HG03354 (cell line): ENCODE measurements around the gene HAT1.
"Not testable (repeated sequence)": the region's sequence is repeated elsewhere in the genome, so short reads cannot be mapped to it uniquely, and the experiment has no call there.

Experiments used
- ATAC-seq: cut with Tn5 transposase; IDR thresholded peaks from one replicate; pipeline ENCODE4 v1.9.1; 2021; ENCODE audit warnings: mild to moderate bottlenecking; ENCODE audit not compliant: unreplicated experiment, poor library complexity, severe bottlenecking

HAT1 gene, protein sequence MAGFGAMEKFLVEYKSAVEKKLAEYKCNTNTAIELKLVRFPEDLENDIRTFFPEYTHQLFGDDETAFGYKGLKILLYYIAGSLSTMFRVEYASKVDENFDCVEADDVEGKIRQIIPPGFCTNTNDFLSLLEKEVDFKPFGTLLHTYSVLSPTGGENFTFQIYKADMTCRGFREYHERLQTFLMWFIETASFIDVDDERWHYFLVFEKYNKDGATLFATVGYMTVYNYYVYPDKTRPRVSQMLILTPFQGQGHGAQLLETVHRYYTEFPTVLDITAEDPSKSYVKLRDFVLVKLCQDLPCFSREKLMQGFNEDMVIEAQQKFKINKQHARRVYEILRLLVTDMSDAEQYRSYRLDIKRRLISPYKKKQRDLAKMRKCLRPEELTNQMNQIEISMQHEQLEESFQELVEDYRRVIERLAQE

DNA sequence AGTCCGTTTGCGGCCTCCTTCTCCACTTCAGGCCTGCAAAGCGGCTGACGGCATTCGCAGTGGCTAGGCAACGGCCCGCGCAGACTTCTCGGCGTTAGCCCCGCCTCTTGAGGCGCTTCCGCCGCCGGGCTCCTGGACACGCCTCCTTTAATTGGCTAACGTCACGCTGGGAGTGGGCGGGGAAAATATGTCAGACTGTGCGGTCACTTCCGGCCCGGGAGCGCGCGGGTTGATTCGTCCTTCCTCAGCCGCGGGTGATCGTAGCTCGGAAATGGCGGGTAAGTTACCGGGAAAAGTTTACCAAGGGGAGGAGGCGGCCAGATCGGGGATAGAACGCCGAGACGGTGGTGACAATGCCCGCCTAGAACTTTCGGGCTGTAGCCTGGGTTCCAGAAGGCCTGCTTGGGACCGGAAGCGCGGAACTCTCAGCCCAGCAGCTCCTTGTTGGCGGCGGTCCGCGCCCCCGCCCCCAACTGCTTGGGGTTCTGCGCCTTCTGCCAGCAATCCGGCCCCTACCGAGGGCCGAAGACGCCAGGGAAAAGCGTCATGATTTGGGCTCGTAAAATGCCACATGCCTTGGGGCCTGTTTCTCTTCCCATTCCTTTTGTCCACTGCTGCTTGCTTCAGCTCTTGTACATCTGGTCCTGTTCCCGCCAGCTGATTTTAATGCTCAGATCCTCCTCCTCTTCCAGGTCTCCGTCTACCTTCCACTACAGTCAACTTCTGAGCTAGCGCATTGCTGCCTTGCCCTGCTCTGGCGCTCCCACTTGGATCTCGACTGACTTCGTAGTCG is at the start of gene HAT1:
Gene HAT1 (plus strand): TSS at position 232 of the 793 bp plus-strand sequence. CDS start 40 bp downstream, at position 272.
- peak; percentile 98 for ATAC-seq

DNA sequence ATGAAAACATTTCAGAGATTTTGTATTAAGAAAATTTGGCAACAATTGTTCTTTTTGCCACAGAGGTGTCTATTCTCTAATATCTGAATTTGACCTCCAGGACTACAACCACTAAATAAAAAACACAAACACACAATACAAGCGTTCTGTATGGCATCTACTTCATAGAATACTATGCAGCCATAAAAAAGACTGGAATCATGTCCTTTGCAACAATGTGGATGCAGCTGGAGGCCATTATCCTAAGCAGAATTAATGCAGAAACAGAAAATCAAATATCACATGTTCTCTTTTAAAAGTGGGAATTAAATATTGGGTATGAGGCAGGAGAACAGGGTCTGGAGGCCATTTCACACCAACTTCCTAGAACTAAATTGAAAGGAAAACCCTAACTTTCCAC is 47.7 kb upstream of the HAT1 start:
- ATAC-seq, result no peak

DNA sequence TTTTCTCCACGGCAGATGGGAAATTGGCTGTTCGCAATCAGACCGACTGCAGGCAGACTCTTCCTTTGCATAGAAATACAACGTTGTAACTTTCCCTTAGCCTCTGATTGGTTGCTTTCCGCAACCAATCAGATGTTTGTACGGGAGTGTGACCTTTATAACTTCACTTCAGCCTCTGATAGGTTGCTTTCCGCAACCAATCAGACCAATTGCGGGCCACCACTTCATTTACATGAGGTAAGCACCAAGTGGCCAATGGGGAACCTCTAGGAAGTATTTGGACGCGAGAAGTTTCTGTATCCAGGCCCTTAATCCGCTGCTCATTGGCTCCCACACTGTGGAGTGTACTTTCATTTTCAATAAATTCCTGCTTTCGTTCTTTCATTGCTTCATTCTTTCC is 47.3 kb upstream of the HAT1 start:
- ATAC-seq, result no peak

DNA sequence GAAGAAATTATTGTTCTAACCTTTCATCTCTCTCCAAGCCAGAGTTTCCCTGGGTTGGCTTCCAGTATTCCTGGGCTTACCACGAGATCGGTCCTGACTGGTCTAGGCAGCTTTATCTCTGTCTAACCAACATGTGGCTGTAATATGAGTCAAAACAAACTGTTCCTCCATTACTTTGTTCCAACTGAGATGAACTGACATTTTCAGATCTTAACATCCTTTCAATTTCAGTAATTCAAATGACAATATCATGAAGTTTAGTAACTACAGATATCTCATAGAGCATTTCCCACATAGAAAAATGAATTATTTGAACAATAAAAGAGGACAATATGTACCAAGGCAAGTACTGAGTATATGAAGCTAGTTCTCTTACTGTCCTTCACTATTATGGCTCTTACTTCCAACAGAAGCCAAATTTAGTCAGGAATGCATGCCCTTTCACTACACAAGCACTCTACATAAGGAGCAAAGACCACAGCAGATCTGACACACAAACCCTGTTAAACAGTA is 43.7 kb upstream of the HAT1 start:
- no peak for ATAC-seq

DNA sequence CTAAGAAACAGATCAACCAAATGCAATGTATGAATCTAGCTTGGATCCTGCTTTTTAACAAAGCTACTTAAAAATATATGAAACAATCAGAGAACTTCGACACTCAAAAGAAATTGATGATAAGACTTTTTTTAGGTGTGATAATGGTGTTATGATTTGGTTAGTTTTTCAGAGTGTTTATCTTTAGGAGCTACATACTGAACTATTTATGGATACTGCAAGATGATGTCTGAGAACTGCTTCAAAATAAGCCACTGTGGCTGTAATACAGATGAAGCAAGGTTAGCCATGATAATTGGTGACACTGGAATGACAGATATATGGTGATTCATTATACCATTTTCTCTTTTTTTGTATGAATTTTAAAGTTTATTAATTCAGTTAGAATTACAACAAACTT is 42.4 kb upstream of the HAT1 start:
- ATAC-seq, result no peak

DNA sequence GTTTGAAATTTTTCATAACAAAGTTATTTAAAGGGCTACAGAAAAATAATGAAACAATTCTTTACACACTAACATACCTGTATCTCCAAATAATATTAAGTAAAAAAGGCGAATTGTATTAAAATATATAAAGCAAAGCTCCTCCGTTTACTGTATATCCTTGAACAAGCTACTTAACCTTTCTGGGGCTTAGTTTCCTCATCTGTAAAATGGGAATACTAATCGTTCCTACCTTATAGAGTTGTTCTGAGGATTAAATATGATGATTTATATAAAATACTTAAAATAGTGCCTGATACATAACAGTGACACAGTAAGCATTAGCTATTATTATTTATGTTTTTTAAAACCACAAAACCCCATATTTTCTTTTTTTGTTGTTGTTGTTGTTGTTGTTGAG is 41.5 kb upstream of the HAT1 start:
- no peak for ATAC-seq

DNA sequence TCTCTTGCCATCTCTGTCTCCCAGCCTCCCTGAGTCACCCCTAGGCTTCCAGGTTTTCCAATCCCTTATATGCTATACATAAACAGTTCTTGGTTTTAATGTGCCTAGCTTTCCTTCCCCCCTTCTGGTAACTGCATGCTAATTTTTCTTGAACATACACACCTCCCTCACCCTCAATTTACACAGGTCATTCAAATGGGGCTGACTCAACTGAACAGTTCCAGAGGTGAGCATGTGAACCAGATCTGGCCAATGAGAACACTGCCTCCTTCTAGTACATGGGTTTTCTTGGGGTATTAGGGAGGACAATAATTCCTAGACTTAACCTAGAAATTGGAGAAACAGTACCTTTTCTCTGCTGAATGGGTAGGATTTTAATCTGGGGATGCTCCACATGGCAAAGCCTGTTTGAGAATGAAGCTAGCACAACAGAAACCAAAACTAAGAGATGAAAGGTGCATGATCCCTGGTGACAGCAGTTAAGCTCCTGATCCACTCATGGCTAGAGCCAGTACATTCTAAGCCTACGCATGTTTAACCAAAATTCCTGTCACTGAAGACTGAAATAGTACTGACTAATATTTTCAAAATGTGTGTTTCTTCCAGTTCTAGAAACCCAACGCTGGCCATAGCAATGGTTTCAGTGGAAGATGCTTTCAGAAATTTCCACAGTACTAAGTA is 40.0 kb upstream of the HAT1 start:
- no peak for ATAC-seq

DNA sequence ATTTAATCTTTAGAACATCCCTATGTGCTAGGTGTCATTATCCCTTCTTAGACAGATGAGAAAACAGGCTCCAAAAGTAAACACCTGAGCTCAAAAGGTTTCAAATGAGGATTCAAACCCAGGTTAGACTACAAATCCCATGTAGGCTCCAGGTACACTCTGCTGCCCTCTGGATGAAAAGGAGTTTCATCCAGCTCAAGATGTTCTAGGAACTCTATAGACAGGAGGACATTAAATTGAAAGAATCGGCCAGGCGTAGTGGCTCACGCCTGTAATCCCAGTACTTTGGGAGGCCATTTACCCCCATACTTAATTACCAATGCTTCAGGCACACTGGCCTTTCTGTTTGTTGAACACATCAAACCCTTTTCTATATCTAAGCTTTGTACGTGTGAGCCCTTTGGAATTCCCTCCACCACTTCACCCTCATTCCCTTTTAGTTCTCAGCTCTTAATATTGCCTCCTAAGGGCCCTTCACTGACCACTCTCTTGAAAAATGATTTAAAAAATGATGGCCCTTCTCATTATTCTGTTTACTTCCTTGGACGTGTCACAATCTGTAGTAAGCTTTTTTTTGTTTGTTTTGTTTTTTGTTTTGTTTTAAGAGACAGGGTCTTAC is 38.9 kb upstream of the HAT1 start:
- ATAC-seq, result no peak

DNA sequence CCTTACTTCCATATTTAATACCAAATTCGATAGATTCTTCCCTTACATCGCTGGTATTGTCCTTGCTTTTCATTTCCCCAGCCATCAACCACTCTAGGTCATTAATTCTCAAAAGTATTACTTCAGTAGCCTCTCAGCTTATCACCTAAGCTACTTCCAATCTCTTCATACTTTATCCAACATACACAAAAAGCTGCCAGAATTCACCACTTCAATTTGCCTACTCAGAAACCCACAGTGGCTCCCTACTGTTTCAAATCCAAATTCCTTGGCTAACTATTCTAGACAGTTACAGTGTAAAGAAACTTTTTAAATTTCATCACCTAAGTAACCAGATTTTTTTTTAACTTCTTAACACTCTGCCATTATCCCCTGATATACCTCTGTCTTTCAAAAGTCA is 32.9 kb upstream of the HAT1 start:
- ATAC-seq, result no peak

- ATAC-seq, result no peak
These were observed 32.5 kb upstream of the HAT1 start for GRCh38 chr2:171889808-171890207.

GRCh38 chr2:171893196-171893823 is 29.0 kb upstream of the HAT1 start:
- ATAC-seq, result no peak

DNA sequence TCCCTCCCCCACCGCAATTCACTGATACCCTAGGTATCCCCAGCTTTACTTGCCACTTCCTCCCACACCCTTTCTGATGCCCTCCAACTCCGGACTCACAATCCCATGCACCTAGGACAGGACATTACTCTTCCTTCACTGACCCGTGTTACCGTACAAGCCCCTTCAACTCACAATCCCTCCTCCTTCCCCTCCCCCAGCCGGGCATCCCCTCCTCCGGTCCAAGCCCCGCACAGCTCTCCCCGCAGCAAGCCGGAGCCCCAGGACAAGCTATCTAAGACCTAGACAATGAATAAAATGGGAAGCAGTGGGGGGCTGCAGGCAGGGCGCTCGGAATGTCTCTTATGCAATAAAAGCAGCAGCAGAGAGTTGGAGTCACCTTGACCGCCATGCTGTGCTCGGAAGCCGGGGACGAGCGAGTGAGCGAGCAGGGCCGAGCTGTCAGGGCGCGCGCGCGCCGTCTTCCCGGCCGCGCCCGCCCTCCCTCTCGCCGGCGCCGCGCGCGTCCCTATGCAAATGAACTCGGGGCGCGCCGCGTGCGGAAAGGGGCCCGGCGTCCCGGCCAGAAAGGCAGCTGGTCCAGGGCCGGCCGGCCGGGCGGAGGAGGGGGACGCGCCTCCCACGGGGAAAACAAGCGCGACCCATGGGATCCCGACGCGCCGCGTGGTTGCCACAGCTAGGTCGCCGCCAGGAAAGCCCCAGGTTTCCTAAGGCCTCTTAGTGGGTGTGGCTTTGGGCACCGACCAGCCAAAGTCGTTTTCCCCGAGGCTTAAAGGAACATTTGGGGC is 28.2 kb upstream of the HAT1 start, which contains the start of gene SLC25A12:
Gene SLC25A12 (minus strand): TSS at position 421 of the 788 bp plus-strand sequence. CDS start 30 bp downstream, at position 391.
- ATAC-seq, result peak; percentile 94

- no peak for ATAC-seq
These were observed 27.7 kb upstream of the HAT1 start for GRCh38 chr2:171894612-171894947.

- ATAC-seq, result no peak
These were observed 26.5 kb upstream of the HAT1 start for GRCh38 chr2:171895786-171896185.

DNA sequence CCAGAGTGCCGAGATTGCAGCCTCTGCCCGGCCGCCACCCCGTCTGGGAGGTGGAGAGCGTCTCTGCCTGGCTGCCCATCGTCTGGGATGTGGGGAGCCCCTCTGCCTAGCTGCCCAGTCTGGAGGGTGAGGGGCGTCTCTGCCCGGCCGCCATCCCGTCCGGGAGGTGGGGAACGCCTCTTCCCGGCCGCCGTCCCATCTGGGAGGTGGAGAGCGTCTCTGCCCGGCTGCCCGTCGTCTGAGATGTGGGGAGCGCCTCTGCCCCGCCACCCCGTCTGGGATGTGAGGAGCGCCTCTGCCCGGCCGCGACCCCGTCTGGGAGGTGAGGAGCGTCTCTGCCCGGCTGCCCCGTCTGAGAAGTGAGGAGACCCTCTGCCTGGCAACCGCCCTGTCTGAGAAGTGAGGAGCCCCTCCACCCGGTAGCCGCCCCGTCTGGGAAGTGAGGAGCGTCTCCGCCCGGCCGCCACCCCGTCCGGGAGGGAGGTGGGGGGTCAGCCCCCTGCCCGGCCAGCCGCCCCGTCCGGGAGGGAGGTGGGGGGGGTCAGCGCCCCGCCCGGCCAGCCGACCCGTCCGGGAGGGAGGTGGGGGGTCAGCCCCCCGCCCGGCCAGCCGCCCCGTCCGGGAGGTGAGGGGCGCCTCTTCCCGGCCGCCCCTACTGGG is 22.5 kb upstream of the HAT1 start:
- not testable (repeated sequence) for ATAC-seq

DNA sequence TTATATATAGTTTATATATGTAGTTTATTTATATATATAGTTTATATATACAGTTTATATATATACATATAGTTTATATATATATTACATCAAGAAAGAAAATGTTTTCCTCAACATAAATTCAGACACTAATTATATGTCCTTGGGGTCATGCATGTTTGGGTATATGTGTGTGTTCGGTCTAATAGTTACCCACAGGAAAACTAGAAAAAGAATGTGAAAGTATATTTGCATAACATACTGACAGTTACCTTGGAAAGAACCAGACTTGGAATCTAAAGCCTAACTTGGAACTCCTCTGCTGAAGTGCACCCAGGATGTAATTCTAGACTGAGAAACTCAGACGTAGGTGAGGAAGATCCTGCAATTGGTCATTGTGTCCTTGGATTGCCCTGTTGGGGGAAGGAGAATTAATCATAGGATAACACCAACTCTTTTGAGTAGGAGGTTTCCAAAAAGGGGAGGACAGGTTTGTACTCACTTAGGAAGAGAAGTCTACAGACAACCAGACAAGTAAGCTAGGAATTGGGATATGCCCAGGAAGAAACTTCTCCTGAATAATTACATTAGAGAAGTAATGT is 19.3 kb upstream of the HAT1 start:
- no peak for ATAC-seq

GRCh38 chr2:171908235-171908634 is 14.0 kb upstream of the HAT1 start:
- ATAC-seq, result no peak

DNA sequence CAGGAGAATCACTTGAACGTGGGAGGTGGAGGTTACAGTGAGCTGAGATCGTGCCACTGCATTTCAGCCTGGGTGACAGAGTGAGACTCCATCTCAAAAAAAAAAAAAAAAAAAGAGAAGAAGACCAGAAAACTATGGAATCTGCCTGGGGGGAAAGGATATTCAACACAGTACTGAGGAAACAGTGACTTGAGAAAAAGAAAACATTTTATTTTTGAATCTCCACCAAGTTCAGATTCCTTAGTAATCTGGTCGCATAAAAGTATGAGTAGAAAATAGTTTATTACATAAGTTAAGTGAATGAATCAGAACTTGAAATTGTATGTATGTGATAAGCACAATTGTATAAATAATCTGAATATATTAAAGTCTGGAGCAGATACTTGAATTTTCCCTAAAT is 13.0 kb upstream of the HAT1 start:
- no peak for ATAC-seq
